Endothelial cell (in vitro differentiated cells): ENCODE results near the gene KIAA0753. TPM values are rescaled to one million over a fixed set of nuclear protein-coding genes. Genes with fewer than 3 reads are reported as not detected.

Source experiments
- DNase-seq: peaks from one replicate; pipeline ENCODE4 v3.0.0; 2021; ENCODE audit warnings: low spot score
- H3K27ac Mint-ChIP-seq: one replicate; pipeline ENCODE4 v1.8.0; 2021; ENCODE audit warnings: mixed read lengths, inconsistent platforms; ENCODE audit not compliant: unreplicated experiment
- H3K27me3 Mint-ChIP-seq: one replicate; pipeline ENCODE4 v1.8.0; 2021; ENCODE audit warnings: mild to moderate bottlenecking, moderate library complexity, mixed read lengths, inconsistent platforms; ENCODE audit not compliant: unreplicated experiment
- H3K36me3 Mint-ChIP-seq: one replicate; pipeline ENCODE4 v1.8.0; 2021; ENCODE audit warnings: mild to moderate bottlenecking, low read depth, mixed read lengths, inconsistent platforms; ENCODE audit not compliant: unreplicated experiment
- H3K4me1 Mint-ChIP-seq: one replicate; pipeline ENCODE4 v1.8.0; 2021; ENCODE audit warnings: mild to moderate bottlenecking, mixed read lengths, inconsistent platforms; ENCODE audit not compliant: unreplicated experiment
- H3K4me3 Mint-ChIP-seq: one replicate; pipeline ENCODE4 v1.8.0; 2021; ENCODE audit warnings: mild to moderate bottlenecking, mixed read lengths, inconsistent platforms; ENCODE audit not compliant: unreplicated experiment
- H3K9me3 Mint-ChIP-seq: one replicate; pipeline ENCODE4 v1.8.0; 2021; ENCODE audit warnings: mixed read lengths, inconsistent platforms; ENCODE audit not compliant: unreplicated experiment
- CTCF ChIP-seq: fragments of 200-600 bp; sonication (generic); IDR thresholded peaks from one replicate; pipeline ENCODE4 v1.5.0; 2021; ENCODE audit warnings: antibody characterized with exemption; ENCODE audit not compliant: unreplicated experiment
- total RNA-seq: library from RNA; stranded (reverse); fragmentation: NEBNext Ultra II Directional; extraction: Animal tissue kit (Norgen Biotek cat#: 25700); gene quantifications from one replicate; pipeline ENCODE4 v1.2.1, GENCODE V29; 2021; ENCODE audit not compliant: unreplicated experiment

The KIAA0753 gene
- total RNA-seq, 1 donor from 2014 or later: 22.6 TPM

GRCh38 chr17:6558276-6558675 lies 82.2 kb downstream of the KIAA0753 start:
- Mint-ChIP-seq H3K4me3 (no peak overlapping the region), H3K27ac (no peak overlapping the region), H3K36me3 (peaks cover 4% of the 10 kb centered on the region), H3K27me3 (peaks cover 35% of the 10 kb centered on the region), H3K9me3 (no peaks in the 10 kb centered on the region), H3K4me1 (no peaks in the 10 kb centered on the region)
- TF ChIP-seq CTCF: no peak
- no peak for DNase-seq

GRCh38 chr17:6557040-6557438 lies 83.5 kb downstream of the KIAA0753 start:
- Mint-ChIP-seq H3K27me3 (peaks cover 32% of the 10 kb centered on the region), H3K27ac (no peak overlapping the region), H3K36me3 (peaks cover 4% of the 10 kb centered on the region), H3K4me3 (peak overlapping the region; percentile 67), H3K9me3 (no peaks in the 10 kb centered on the region), H3K4me1 (peaks cover 3% of the 10 kb centered on the region)
- TF ChIP-seq CTCF: no peak
- no peak for DNase-seq

- DNase-seq: peak; percentile 25
- Mint-ChIP-seq H3K27me3 (peaks cover 32% of the 10 kb centered on the region), H3K4me3 (peak within 1 kb of the TSS; percentile 67), H3K36me3 (peaks cover 4% of the 10 kb centered on the region), H3K4me1 (peaks cover 3% of the 10 kb centered on the region), H3K9me3 (no peaks in the 10 kb centered on the region), H3K27ac (no peak within 1 kb of the TSS)
- TF ChIP-seq CTCF: no peak
These were observed 84.1 kb downstream of the KIAA0753 start, which contains the start of gene PITPNM3 for GRCh38 chr17:6556121-6557039. Gene PITPNM3 (minus strand): TSS chr17:6556555. CDS start chr17:6556406, 149 bp downstream.

GRCh38 chr17:6555331-6556120 lies 85.0 kb downstream of the KIAA0753 start:
- Mint-ChIP-seq H3K27ac (no peak overlapping the region), H3K9me3 (no peaks in the 10 kb centered on the region), H3K27me3 (peaks cover 32% of the 10 kb centered on the region), H3K4me3 (no peak overlapping the region), H3K4me1 (peaks cover 3% of the 10 kb centered on the region), H3K36me3 (peaks cover 4% of the 10 kb centered on the region)
- no peak for TF ChIP-seq CTCF
- no peak for DNase-seq
